GM23338 (cell line): ENCODE measurements around the gene AOAH. TPM values are rescaled to one million over a fixed set of nuclear protein-coding genes. Genes with fewer than 3 reads are reported as not detected.

Experiments used
- ATAC-seq: fragments of 200-7000 bp; cut with Tn5 transposase; 3 replicates; pipeline ENCODE4 v1.9.1; 2020
- DNase-seq: peaks from one replicate; pipeline ENCODE4 v3.0.0-alpha.2; 2015; ENCODE audit warnings: low spot score
- H2AFZ ChIP-seq: fragments of 200-600 bp; sonication (generic); 2 replicates; pipeline ENCODE4 v1.8.0; 2016; ENCODE audit warnings: antibody characterized with exemption, mild to moderate bottlenecking, moderate library complexity
- H3F3A ChIP-seq: fragments of 200-600 bp; sonication (generic); replicated peaks from 2 replicates; pipeline ENCODE4 v1.8.0; 2017; ENCODE audit warnings: antibody characterized with exemption, mixed run types, low read depth
- H3K27ac ChIP-seq: fragments of 200-600 bp; sonication (generic); 2 replicates; pipeline ENCODE4 v1.6.1; 2016; ENCODE audit warnings: low read depth
- H3K27me3 ChIP-seq: fragments of 200-600 bp; sonication (generic); 2 replicates; pipeline ENCODE4 v1.8.0; 2016; ENCODE audit warnings: mild to moderate bottlenecking, mixed run types, moderate library complexity; ENCODE audit not compliant: insufficient read depth
- H3K36me3 ChIP-seq: fragments of 200-600 bp; sonication (generic); 2 replicates; pipeline ENCODE4 v1.8.0; 2016; ENCODE audit warnings: mild to moderate bottlenecking; ENCODE audit not compliant: insufficient read depth
- H3K4me1 ChIP-seq: fragments of 200-600 bp; sonication (generic); 2 replicates; pipeline ENCODE4 v1.8.0; 2016; ENCODE audit warnings: mild to moderate bottlenecking, moderate library complexity; ENCODE audit not compliant: insufficient read depth
- H3K4me2 ChIP-seq: fragments of 200-600 bp; sonication (generic); 2 replicates; pipeline ENCODE4 v1.7.1; 2017; ENCODE audit warnings: mixed run types
- H3K4me3 ChIP-seq: fragments of 200-600 bp; sonication (generic); 2 replicates; pipeline ENCODE4 v1.6.1; 2016; ENCODE audit warnings: mixed run types
- H3K79me2 ChIP-seq: fragments of 200-600 bp; sonication (generic); replicated peaks from 2 replicates; pipeline ENCODE4 v1.8.0; 2017; ENCODE audit warnings: mild to moderate bottlenecking; ENCODE audit not compliant: insufficient read depth
- H3K9me2 ChIP-seq: fragments of 200-600 bp; sonication (generic); 2 replicates; pipeline ENCODE4 v1.8.0; 2017; ENCODE audit not compliant: insufficient read depth
- H4K20me1 ChIP-seq: fragments of 200-600 bp; sonication (generic); replicated peaks from 2 replicates; pipeline ENCODE4 v1.8.0; 2017; ENCODE audit warnings: mild to moderate bottlenecking; ENCODE audit not compliant: insufficient read depth
- H3K27ac Mint-ChIP-seq: 2 replicates; pipeline ENCODE4 v1.8.0; 2020; ENCODE audit warnings: inconsistent platforms, mild to moderate bottlenecking, moderate library complexity, mixed read lengths
- H3K27me3 Mint-ChIP-seq: 3 replicates; pipeline ENCODE4 v1.8.0; 2022; ENCODE audit warnings: low read depth, mild to moderate bottlenecking, moderate library complexity, mixed read lengths, inconsistent platforms; ENCODE audit not compliant: insufficient read depth, poor library complexity
- H3K36me3 Mint-ChIP-seq: 3 replicates; pipeline ENCODE4 v1.8.0; 2021; ENCODE audit warnings: low read depth, mild to moderate bottlenecking, inconsistent platforms, moderate library complexity, mixed read lengths
- H3K4me1 Mint-ChIP-seq: 3 replicates; pipeline ENCODE4 v1.8.0; 2020; ENCODE audit warnings: mild to moderate bottlenecking, inconsistent platforms, mixed read lengths
- H3K4me3 Mint-ChIP-seq: 3 replicates; pipeline ENCODE4 v1.8.0; 2021; ENCODE audit warnings: moderate library complexity, mild to moderate bottlenecking, inconsistent platforms, mixed read lengths
- H3K9me3 Mint-ChIP-seq: 3 replicates; pipeline ENCODE4 v1.8.0; 2020; ENCODE audit warnings: moderate library complexity, mild to moderate bottlenecking, inconsistent platforms, mixed read lengths
- EZH2 ChIP-seq: fragments of 200-600 bp; sonication (generic); IDR thresholded peaks from one replicate; pipeline ENCODE4 v1.8.0; 2017; ENCODE audit warnings: antibody characterized with exemption, mild to moderate bottlenecking, low read depth; ENCODE audit not compliant: unreplicated experiment
- EZH2phosphoT487 ChIP-seq: fragments of 200-600 bp; sonication (generic); IDR thresholded peaks from one replicate; pipeline ENCODE4 v1.8.1; 2018; ENCODE audit warnings: antibody characterized with exemption; ENCODE audit not compliant: unreplicated experiment
- JUNB ChIP-seq: IDR thresholded peaks from one replicate; pipeline ENCODE4 v1.6.1; 2016; ENCODE audit warnings: antibody characterized with exemption; ENCODE audit not compliant: unreplicated experiment
- NANOG ChIP-seq: IDR thresholded peaks from 2 replicates; pipeline ENCODE4 v1.6.1; 2016; ENCODE audit warnings: antibody characterized with exemption, borderline replicate concordance
- POLR2AphosphoS5 ChIP-seq: IDR thresholded peaks from 2 replicates; pipeline ENCODE4 v1.6.1; 2016; ENCODE audit warnings: antibody characterized with exemption, low read depth
- STAT1 ChIP-seq: IDR thresholded peaks from one replicate; pipeline ENCODE4 v1.6.1; 2016; ENCODE audit warnings: antibody characterized with exemption; ENCODE audit not compliant: unreplicated experiment
- ZNF114 ChIP-seq: fragments of 250-450 bp; sonication (Bioruptor Pico); IDR thresholded peaks from 2 replicates; pipeline ENCODE4 v1.5.0; 2020; ENCODE audit warnings: mild to moderate bottlenecking, moderate library complexity
- polyA plus RNA-seq: library from polyadenylated mRNA; unstranded; fragments of >200 nt; fragmentation: Nextera tagmentation; extraction: Ambion mirVana; gene quantifications from 2 replicates; pipeline ENCODE4 v1.2.1, GENCODE V29; 2016
- total RNA-seq: library from RNA; depleted of rRNA; stranded (reverse); fragments of >200 nt; shearing (Covaris generic); gene quantifications from 2 replicates; pipeline ENCODE4 v1.2.3, GENCODE V29; 2014
- TF ChIP-seq, protein P1 (sequence below): IDR thresholded peaks from 2 replicates; pipeline ENCODE4 v1.6.1; 2016; ENCODE audit warnings: antibody characterized with exemption
- TF ChIP-seq, protein P2 (sequence below): IDR thresholded peaks from one replicate; pipeline ENCODE4 v1.6.1; 2018; ENCODE audit warnings: antibody characterized with exemption; ENCODE audit not compliant: unreplicated experiment
- TF ChIP-seq, protein P3 (sequence below): fragments of 250-450 bp; sonication (Bioruptor Pico); IDR thresholded peaks from 2 replicates; pipeline ENCODE4 v1.5.0; 2020; ENCODE audit warnings: mild to moderate bottlenecking, moderate library complexity

The AOAH gene
- total and polyA plus RNA-seq, 2 experiments from 2014 or later = not detected

DNA sequence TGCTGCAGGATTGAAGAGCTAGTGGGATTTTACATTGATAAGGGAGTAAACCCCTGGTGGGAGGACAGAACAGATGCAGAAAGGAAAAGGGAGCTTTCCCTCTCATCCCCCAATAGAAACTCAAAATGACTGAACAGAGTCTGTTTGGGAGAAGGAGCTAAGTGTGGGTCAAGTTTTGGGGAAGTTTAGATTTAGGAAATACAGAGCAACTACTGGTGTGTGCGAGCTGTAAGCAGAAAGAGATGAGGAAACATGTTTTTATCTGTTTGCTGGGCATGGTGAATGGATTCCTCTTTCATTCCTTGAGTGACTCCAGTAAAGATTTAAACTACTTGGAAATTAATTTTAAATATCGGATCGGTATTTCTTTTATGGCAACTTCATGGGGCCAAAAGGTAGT, 132.7 kb downstream of the AOAH start (continued):
- TF ChIP-seq POLR2AphosphoS5 = no peak
- TF ChIP-seq STAT1 = no peak
- TF ChIP-seq ZNF114 = no peak
- no peak for TF ChIP-seq JUNB
- TF ChIP-seq, protein P1, sequence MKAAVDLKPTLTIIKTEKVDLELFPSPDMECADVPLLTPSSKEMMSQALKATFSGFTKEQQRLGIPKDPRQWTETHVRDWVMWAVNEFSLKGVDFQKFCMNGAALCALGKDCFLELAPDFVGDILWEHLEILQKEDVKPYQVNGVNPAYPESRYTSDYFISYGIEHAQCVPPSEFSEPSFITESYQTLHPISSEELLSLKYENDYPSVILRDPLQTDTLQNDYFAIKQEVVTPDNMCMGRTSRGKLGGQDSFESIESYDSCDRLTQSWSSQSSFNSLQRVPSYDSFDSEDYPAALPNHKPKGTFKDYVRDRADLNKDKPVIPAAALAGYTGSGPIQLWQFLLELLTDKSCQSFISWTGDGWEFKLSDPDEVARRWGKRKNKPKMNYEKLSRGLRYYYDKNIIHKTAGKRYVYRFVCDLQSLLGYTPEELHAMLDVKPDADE = no peak
- no peak for TF ChIP-seq EZH2
- TF ChIP-seq, protein P2, sequence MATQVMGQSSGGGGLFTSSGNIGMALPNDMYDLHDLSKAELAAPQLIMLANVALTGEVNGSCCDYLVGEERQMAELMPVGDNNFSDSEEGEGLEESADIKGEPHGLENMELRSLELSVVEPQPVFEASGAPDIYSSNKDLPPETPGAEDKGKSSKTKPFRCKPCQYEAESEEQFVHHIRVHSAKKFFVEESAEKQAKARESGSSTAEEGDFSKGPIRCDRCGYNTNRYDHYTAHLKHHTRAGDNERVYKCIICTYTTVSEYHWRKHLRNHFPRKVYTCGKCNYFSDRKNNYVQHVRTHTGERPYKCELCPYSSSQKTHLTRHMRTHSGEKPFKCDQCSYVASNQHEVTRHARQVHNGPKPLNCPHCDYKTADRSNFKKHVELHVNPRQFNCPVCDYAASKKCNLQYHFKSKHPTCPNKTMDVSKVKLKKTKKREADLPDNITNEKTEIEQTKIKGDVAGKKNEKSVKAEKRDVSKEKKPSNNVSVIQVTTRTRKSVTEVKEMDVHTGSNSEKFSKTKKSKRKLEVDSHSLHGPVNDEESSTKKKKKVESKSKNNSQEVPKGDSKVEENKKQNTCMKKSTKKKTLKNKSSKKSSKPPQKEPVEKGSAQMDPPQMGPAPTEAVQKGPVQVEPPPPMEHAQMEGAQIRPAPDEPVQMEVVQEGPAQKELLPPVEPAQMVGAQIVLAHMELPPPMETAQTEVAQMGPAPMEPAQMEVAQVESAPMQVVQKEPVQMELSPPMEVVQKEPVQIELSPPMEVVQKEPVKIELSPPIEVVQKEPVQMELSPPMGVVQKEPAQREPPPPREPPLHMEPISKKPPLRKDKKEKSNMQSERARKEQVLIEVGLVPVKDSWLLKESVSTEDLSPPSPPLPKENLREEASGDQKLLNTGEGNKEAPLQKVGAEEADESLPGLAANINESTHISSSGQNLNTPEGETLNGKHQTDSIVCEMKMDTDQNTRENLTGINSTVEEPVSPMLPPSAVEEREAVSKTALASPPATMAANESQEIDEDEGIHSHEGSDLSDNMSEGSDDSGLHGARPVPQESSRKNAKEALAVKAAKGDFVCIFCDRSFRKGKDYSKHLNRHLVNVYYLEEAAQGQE = no peak

- Histone ChIP-seq H3K79me2 (no peaks in the 10 kb centered on the region), H3K36me3 (no peaks in the 10 kb centered on the region), H2AFZ (no peak overlapping the region), H3K27ac (no peak overlapping the region), H3K9me2 (0 out of 2 replicates have a peak, but pooled peaks cover 4% of the 10 kb centered on the region), H3K4me2 (no peak overlapping the region), H3K4me3 (no peak overlapping the region), H3K27me3 (no peaks in the 10 kb centered on the region), H3K4me1 (no peaks in the 10 kb centered on the region; the same call in 1 of the 2 replicates), H3F3A (no peaks in the 10 kb centered on the region), H4K20me1 (no peaks in the 10 kb centered on the region)
- H3K9me3 Mint-ChIP-seq = peaks cover 4% of the 10 kb centered on the region; the same call in 2 of the 3 replicates
- H3K4me3 Mint-ChIP-seq = no peak overlapping the region
- H3K4me1 Mint-ChIP-seq = peaks cover 5% of the 10 kb centered on the region; the same call in 1 of the 3 replicates
- ATAC-seq (no peak), DNase-seq (no peak)
- no peak overlapping the region for H3K27ac Mint-ChIP-seq
- H3K27me3 Mint-ChIP-seq = peaks cover 2% of the 10 kb centered on the region
- no peaks in the 10 kb centered on the region for H3K36me3 Mint-ChIP-seq
- TF ChIP-seq, protein P3, sequence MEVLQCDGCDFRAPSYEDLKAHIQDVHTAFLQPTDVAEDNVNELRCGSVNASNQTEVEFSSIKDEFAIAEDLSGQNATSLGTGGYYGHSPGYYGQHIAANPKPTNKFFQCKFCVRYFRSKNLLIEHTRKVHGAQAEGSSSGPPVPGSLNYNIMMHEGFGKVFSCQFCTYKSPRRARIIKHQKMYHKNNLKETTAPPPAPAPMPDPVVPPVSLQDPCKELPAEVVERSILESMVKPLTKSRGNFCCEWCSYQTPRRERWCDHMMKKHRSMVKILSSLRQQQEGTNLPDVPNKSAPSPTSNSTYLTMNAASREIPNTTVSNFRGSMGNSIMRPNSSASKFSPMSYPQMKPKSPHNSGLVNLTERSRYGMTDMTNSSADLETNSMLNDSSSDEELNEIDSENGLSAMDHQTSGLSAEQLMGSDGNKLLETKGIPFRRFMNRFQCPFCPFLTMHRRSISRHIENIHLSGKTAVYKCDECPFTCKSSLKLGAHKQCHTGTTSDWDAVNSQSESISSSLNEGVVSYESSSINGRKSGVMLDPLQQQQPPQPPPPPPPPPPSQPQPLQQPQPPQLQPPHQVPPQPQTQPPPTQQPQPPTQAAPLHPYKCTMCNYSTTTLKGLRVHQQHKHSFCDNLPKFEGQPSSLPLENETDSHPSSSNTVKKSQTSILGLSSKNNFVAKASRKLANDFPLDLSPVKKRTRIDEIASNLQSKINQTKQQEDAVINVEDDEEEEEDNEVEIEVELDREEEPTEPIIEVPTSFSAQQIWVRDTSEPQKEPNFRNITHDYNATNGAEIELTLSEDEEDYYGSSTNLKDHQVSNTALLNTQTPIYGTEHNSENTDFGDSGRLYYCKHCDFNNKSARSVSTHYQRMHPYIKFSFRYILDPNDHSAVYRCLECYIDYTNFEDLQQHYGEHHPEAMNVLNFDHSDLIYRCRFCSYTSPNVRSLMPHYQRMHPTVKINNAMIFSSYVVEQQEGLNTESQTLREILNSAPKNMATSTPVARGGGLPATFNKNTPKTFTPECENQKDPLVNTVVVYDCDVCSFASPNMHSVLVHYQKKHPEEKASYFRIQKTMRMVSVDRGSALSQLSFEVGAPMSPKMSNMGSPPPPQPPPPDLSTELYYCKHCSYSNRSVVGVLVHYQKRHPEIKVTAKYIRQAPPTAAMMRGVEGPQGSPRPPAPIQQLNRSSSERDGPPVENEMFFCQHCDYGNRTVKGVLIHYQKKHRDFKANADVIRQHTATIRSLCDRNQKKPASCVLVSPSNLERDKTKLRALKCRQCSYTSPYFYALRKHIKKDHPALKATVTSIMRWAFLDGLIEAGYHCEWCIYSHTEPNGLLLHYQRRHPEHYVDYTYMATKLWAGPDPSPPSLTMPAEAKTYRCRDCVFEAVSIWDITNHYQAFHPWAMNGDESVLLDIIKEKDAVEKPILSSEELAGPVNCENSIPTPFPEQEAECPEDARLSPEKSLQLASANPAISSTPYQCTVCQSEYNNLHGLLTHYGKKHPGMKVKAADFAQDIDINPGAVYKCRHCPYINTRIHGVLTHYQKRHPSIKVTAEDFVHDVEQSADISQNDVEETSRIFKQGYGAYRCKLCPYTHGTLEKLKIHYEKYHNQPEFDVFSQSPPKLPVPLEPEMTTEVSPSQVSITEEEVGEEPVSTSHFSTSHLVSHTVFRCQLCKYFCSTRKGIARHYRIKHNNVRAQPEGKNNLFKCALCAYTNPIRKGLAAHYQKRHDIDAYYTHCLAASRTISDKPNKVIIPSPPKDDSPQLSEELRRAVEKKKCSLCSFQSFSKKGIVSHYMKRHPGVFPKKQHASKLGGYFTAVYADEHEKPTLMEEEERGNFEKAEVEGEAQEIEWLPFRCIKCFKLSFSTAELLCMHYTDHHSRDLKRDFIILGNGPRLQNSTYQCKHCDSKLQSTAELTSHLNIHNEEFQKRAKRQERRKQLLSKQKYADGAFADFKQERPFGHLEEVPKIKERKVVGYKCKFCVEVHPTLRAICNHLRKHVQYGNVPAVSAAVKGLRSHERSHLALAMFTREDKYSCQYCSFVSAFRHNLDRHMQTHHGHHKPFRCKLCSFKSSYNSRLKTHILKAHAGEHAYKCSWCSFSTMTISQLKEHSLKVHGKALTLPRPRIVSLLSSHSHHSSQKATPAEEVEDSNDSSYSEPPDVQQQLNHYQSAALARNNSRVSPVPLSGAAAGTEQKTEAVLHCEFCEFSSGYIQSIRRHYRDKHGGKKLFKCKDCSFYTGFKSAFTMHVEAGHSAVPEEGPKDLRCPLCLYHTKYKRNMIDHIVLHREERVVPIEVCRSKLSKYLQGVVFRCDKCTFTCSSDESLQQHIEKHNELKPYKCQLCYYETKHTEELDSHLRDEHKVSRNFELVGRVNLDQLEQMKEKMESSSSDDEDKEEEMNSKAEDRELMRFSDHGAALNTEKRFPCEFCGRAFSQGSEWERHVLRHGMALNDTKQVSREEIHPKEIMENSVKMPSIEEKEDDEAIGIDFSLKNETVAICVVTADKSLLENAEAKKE = no peak
- TF ChIP-seq JUNB = no peak
- no peak for TF ChIP-seq ZNF114
- TF ChIP-seq EZH2 = no peak
- TF ChIP-seq NANOG = no peak
- TF ChIP-seq EZH2phosphoT487 = no peak
- TF ChIP-seq, protein P2 = no peak
Measured at GRCh38 chr7:36589391-36589790, 134.9 kb downstream of the AOAH start.
